Keratinocyte (primary cell): ENCODE measurements around the gene WRAP73. TPM values are rescaled to one million over a fixed set of nuclear protein-coding genes. Genes with fewer than 3 reads are reported as not detected.

ENCODE experiments used
- DNase-seq: peaks from one replicate; pipeline ENCODE4 v3.0.0-alpha.2; 2011; ENCODE audit warnings: low read depth, missing footprints, low spot score
- FAIRE-seq: peaks from 2 replicates; lab custom pipeline; 2011; peaks lifted over from hg19 to GRCh38; lab: Jason Lieb, UNC
- H2AFZ ChIP-seq: 2 replicates; pipeline ENCODE4 v1.6.0; 2012; ENCODE audit warnings: low read length, control low read depth, inconsistent platforms; ENCODE audit not compliant: control insufficient read depth
- H3K27ac ChIP-seq: 2 replicates; pipeline ENCODE4 v1.5.1; 2011; ENCODE audit warnings: low read length; ENCODE audit not compliant: control insufficient read depth, insufficient read depth
- H3K27me3 ChIP-seq: 3 replicates; pipeline ENCODE4 v1.6.0; 2011; ENCODE audit warnings: low read length; ENCODE audit not compliant: control insufficient read depth, insufficient read depth; ENCODE audit errors: extremely low read depth
- H3K36me3 ChIP-seq, 2 experiments: 2 replicates in 1 of 2; 3 replicates in 1 of 2; pipeline ENCODE4 v1.5.1; 2011; ENCODE audit warnings: low read length in 2 of 2, mild to moderate bottlenecking in 1 of 2; ENCODE audit not compliant: control insufficient read depth in 2 of 2, insufficient read depth in 2 of 2; ENCODE audit errors: extremely low read depth in 1 of 2
- H3K4me1 ChIP-seq: 3 replicates; pipeline ENCODE4 v1.5.1; 2011; ENCODE audit warnings: low read length; ENCODE audit not compliant: control insufficient read depth, insufficient read depth; ENCODE audit errors: extremely low read depth
- H3K4me2 ChIP-seq: 3 replicates; pipeline ENCODE4 v1.6.0; 2011; ENCODE audit warnings: low read depth, low read length; ENCODE audit not compliant: control insufficient read depth, insufficient read depth; ENCODE audit errors: extremely low read depth
- H3K4me3 ChIP-seq, 3 experiments: fragments of 200-600 bp in 1 of 3; sonication (generic) in 1 of 3; 2 replicates in 2 of 3; 3 replicates in 1 of 3; pipeline ENCODE4 v1.5.1; 2011 to 2016; ENCODE audit warnings: low read length in 3 of 3, mild to moderate bottlenecking in 3 of 3, control low read depth in 2 of 3, inconsistent platforms in 1 of 3, low read depth in 1 of 3, mixed read lengths in 1 of 3, mixed run types in 1 of 3, moderate library complexity in 1 of 3; ENCODE audit not compliant: control insufficient read depth in 2 of 3, insufficient read depth in 2 of 3; ENCODE audit errors: extremely low read depth in 1 of 3
- H3K79me2 ChIP-seq: 2 replicates; pipeline ENCODE4 v1.6.0; 2012; ENCODE audit warnings: low read length; ENCODE audit not compliant: control insufficient read depth, insufficient read depth
- H3K9ac ChIP-seq: 3 replicates; pipeline ENCODE4 v1.6.0; 2011; ENCODE audit warnings: low read length; ENCODE audit not compliant: control insufficient read depth, insufficient read depth; ENCODE audit errors: extremely low read depth
- H3K9me1 ChIP-seq: 3 replicates; pipeline ENCODE4 v1.6.0; 2011; ENCODE audit warnings: low read length; ENCODE audit not compliant: control insufficient read depth, insufficient read depth; ENCODE audit errors: extremely low read depth
- H3K9me3 ChIP-seq: 2 replicates; pipeline ENCODE4 v1.5.1; 2012; ENCODE audit warnings: low read depth, low read length; ENCODE audit not compliant: control insufficient read depth
- H4K20me1 ChIP-seq: 3 replicates; pipeline ENCODE4 v1.6.0; 2011; ENCODE audit warnings: low read length; ENCODE audit not compliant: control insufficient read depth, insufficient read depth; ENCODE audit errors: extremely low read depth
- EZH2 ChIP-seq: IDR thresholded peaks from one replicate; pipeline ENCODE4 v1.6.1; 2012; ENCODE audit warnings: inconsistent platforms, mild to moderate bottlenecking, low read length, moderate library complexity
- dilution Hi-C: fragments of 300-500 bp; cut with MboI; formaldehyde crosslinking; loops from one replicate; pipeline ENCODE4 v1.7.0; 2020; ENCODE audit warnings: low sequenced_read_pairs; ENCODE audit not compliant: extremely low pct_ligation_motif_present
- polyA plus RNA-seq, 5 experiments: library from polyadenylated mRNA; depleted of rRNA in 3 of 5; stranded (reverse) in 3 of 5; stranded (forward) in 1 of 5; unstranded in 1 of 5; fragments of >200 nt; gene quantifications; 1 replicate in 1 of 5; 2 replicates in 3 of 5; 3 replicates in 1 of 5; pipeline versions ENCODE4 v1.2.1 to v1.2.3, GENCODE V29; 2011 to 2012; ENCODE audit warnings: missing spikeins in 2 of 5, low read depth in 1 of 5, low replicate concordance in 1 of 5
- TF ChIP-seq, protein P1 (sequence below), 3 experiments: IDR thresholded peaks in 1 of 3; conservative IDR thresholded peaks in 1 of 3; optimal IDR thresholded peaks in 1 of 3; 2 replicates in 2 of 3; 3 replicates in 1 of 3; pipeline versions ENCODE3 to v1.5.1; 2011; ENCODE audit warnings: low read length in 3 of 3, mild to moderate bottlenecking in 3 of 3, moderate library complexity in 2 of 3, control low read depth in 1 of 3, inconsistent platforms in 1 of 3; ENCODE audit not compliant: insufficient read depth in 2 of 3; ENCODE audit errors: extremely low read depth in 1 of 3

WRAP73 gene
- polyA plus RNA-seq, 1 donor (not counting 4 experiments of a cell fraction or from before 2014, with no cell fraction given) = 18.9 TPM

- Histone ChIP-seq H3K4me2 (peak overlapping the region; percentile 41), H3K36me3 (no peaks in the 10 kb centered on the region), H3K9me3 (no peaks in the 10 kb centered on the region), H3K4me3 (no peak overlapping the region), H3K9ac (no peak overlapping the region), H3K27ac (no peak overlapping the region), H3K79me2 (no peaks in the 10 kb centered on the region), H3K4me1 (peaks cover 43% of the 10 kb centered on the region), H3K9me1 (peaks cover 5% of the 10 kb centered on the region), H4K20me1 (no peaks in the 10 kb centered on the region), H3K27me3 (no peaks in the 10 kb centered on the region), H2AFZ (peak overlapping the region; percentile 8)
- dilution Hi-C loops = no loop called here
- TF ChIP-seq, protein P1, sequence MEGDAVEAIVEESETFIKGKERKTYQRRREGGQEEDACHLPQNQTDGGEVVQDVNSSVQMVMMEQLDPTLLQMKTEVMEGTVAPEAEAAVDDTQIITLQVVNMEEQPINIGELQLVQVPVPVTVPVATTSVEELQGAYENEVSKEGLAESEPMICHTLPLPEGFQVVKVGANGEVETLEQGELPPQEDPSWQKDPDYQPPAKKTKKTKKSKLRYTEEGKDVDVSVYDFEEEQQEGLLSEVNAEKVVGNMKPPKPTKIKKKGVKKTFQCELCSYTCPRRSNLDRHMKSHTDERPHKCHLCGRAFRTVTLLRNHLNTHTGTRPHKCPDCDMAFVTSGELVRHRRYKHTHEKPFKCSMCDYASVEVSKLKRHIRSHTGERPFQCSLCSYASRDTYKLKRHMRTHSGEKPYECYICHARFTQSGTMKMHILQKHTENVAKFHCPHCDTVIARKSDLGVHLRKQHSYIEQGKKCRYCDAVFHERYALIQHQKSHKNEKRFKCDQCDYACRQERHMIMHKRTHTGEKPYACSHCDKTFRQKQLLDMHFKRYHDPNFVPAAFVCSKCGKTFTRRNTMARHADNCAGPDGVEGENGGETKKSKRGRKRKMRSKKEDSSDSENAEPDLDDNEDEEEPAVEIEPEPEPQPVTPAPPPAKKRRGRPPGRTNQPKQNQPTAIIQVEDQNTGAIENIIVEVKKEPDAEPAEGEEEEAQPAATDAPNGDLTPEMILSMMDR (optimal IDR thresholded peaks at IDR 0.05 in 1 of 3, IDR thresholded peaks at IDR 0.05 in 1 of 3, conservative IDR thresholded peaks at IDR 0.05 in 1 of 3; ENCODE audit: extremely low read depth in 1 of 3, insufficient read depth in 2 of 3, low read length in 3 of 3) = no peak
- no peak for TF ChIP-seq EZH2
- peak; percentile 34 for FAIRE-seq
- DNase-seq = no peak
Observed at GRCh38 chr1:3688356-3689137, 38.6 kb upstream of the WRAP73 start.

DNA sequence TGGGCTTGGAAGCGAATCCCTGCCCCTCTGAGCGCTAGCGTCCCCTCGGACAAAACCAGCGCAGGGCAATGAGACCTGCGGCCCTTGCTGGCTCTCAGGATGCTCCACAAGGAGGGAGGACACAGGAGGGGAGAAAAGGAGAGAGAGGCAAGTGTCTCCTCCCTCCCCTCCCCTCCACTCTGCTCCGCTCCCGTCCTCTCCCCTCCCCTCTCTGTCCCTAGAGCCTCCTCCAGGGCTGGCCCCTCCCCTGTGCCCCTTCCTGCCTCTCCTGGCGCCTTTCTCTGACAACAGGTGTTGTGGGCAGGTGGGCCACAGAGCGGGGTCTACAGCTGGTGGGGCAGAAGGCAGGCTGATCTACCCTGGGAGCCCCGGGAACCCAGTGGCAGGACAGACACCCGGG, 37.6 kb upstream of the WRAP73 start:
- no peaks in the 10 kb centered on the region for H3K79me2 ChIP-seq
- H4K20me1 ChIP-seq = no peaks in the 10 kb centered on the region
- no peak overlapping the region for H3K4me2 ChIP-seq
- H3K27ac ChIP-seq = no peak overlapping the region
- no peaks in the 10 kb centered on the region for H3K9me3 ChIP-seq
- no peak for TF ChIP-seq EZH2
- TF ChIP-seq, protein P1 (optimal IDR thresholded peaks at IDR 0.05 in 1 of 3, IDR thresholded peaks at IDR 0.05 in 1 of 3, conservative IDR thresholded peaks at IDR 0.05 in 1 of 3; ENCODE audit: extremely low read depth in 1 of 3, insufficient read depth in 2 of 3, low read length in 3 of 3) = no peak
- H3K4me1 ChIP-seq = peaks cover 43% of the 10 kb centered on the region
- H3K9ac ChIP-seq = no peak overlapping the region
- H3K4me3 ChIP-seq = no peak overlapping the region
- no peaks in the 10 kb centered on the region for H3K36me3 ChIP-seq
- peaks cover 5% of the 10 kb centered on the region for H3K9me1 ChIP-seq
- DNase-seq = no peak
- dilution Hi-C loops = no loop called here
- no peak overlapping the region for H2AFZ ChIP-seq
- no peak for FAIRE-seq
- no peaks in the 10 kb centered on the region for H3K27me3 ChIP-seq
